ENCODE results near the gene ITGB2.
"Not testable (repeated sequence)": the region's sequence is repeated elsewhere in the genome, so short reads cannot be mapped to it uniquely, and the experiment has no call there.

Gene ITGB2

DNA sequence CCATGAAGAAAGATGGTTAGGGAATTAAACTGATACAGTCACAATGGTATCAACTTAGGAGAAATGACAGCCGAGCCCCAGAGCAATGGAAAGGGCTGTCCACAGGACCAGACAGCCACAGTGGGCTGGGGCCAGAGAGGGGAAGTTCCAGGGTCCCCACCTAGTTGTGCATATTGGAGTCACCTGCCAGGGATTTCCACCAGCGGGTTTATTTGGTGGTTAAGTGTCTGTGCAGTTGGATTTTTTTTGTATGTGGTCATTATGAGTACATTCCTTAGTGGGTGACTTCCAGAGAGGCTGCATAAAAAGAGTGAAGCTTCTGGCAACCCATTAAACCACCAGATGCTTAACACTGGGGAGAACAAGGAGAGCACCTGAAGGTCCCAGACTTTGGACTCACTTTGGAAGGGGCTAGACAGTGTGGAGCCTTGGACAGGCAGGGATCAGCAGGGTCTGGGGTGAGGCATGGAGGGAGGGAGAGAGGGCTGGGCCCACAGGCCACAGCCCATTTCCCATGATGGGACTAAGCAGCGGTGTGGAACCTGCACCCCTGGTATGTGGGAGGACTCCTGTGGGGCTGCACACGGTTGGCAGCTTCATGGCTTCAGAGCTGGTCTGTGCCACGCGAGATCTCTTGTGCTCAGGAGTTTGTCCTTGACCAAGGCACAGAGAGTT, 39.4 kb downstream of the ITGB2 start:
- TF ChIP-seq, protein P1, sequence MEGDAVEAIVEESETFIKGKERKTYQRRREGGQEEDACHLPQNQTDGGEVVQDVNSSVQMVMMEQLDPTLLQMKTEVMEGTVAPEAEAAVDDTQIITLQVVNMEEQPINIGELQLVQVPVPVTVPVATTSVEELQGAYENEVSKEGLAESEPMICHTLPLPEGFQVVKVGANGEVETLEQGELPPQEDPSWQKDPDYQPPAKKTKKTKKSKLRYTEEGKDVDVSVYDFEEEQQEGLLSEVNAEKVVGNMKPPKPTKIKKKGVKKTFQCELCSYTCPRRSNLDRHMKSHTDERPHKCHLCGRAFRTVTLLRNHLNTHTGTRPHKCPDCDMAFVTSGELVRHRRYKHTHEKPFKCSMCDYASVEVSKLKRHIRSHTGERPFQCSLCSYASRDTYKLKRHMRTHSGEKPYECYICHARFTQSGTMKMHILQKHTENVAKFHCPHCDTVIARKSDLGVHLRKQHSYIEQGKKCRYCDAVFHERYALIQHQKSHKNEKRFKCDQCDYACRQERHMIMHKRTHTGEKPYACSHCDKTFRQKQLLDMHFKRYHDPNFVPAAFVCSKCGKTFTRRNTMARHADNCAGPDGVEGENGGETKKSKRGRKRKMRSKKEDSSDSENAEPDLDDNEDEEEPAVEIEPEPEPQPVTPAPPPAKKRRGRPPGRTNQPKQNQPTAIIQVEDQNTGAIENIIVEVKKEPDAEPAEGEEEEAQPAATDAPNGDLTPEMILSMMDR (IDR thresholded peaks at IDR 0.05; ENCODE audit: low read depth, low read length), result no peak
- H3K4me3 ChIP-seq (ENCODE audit: low read depth, low read length), result no peak overlapping the region
- in situ Hi-C loops (cut with HindIII; ENCODE audit: low sequenced_read_pairs), result no loop called here
- peak; percentile 73 for DNase-seq (ENCODE audit: low read depth, low spot score)

DNA sequence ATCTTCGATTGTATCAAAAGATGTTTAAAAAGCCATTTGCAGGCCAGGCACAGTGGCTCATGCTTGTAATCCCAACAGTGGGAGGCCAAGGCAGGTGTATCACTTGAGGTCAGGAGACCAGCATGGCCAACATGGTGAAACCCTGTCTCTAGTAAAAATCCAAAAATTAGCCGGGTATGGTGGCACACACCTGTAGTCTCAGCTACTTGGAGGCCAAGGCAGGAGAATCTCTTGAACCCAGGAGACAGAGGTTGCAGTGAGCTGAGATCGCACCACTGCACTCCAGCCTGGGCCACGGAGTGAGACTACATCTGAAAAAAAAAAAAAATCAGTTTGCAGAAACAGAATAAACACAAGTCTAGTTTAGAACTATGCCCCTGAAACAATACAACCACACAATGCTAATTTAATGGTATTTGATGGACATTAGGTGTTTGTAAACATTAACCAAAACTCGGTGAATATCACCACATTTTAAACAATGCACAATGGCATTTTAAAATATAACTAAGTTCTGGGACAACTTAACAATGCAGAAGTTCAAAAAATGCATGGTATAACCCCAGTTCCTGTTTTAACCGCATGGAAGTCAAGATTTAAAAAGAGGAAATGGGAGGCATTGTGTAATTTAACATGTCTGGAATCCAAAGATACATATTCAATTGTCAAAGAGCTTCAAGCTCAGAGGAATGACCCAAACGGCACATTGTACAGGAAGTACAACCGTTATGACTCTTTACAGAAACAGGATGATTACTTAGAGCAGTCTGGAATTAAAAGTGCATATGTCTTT, 40.1 kb downstream of the ITGB2 start:
- H3K4me3 ChIP-seq (ENCODE audit: low read depth, low read length), result no peak overlapping the region
- TF ChIP-seq, protein P1 (IDR thresholded peaks at IDR 0.05; ENCODE audit: low read depth, low read length), result no peak
- in situ Hi-C loops (cut with HindIII; ENCODE audit: low sequenced_read_pairs), result no loop called here
- DNase-seq (ENCODE audit: low read depth, low spot score), result peak; percentile 58

DNA sequence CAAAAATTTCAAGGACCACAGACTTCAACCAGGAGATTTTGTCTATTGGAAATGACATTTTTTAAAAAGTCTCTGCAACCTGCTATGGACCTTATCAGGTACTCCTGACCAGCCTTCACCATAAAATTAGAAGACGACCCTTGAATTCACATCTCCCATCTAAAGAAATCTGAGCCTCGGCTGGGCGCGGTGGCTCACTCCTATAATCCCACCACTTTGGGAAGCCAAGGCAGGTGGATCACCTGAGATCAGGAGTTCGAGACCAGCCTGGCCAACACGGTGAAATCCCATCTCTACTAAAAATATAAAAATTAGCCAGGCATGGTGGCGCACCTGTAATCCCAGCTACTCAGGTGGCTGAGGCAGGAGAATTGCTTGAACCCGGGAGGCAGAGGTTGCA, 41.5 kb downstream of the ITGB2 start:
- DNase-seq (ENCODE audit: low read depth, low spot score); in situ Hi-C loops (cut with HindIII; ENCODE audit: low sequenced_read_pairs); H3K4me3 ChIP-seq (ENCODE audit: low read depth, low read length): not testable (repeated sequence)

DNA sequence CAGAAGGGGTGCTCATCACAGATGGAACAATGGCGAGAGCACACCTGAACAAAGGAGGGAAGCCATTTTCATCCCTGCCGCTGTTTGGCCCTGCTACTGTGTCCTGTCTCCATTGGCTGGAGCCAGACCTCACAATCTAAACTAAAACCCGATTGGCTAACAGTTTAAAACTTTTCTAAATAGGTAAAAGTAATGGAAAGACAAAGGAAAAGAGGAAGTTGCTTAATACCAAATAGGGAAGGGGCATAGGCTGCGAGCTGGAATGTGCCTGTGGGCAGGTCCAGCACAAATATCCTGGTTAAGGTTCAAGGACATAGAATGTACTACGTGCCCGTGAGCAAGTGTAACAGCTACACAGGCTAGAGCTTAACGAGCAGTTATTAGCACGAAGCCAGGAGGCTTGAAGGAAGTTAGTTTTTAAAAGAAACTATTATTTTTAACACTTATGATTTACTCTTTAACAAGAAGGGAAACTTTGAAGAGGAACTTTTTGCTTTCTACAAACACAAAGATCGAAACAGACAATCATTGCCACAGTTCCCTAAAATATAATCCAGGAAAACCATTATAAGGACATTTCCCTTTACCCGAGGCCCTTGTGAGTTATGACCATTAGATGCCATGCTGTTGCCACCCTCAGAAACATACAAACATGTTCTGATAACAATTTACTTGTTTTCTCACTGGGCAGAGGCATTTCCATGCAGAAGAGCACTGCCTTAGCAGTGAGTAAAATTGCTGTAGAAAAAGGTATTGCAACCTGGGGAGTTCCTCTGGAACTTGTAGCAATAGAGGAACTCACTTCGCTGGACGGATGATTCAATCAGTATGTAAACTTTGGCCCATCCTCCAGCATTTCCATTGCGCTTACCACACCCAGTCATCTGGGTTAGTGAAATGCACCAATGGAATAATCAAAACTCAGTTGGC, 42.4 kb downstream of the ITGB2 start:
- in situ Hi-C loops (cut with HindIII; ENCODE audit: low sequenced_read_pairs), result no loop called here
- no peak overlapping the region for H3K4me3 ChIP-seq (ENCODE audit: low read depth, low read length)
- DNase-seq (ENCODE audit: low read depth, low spot score), result no peak
- TF ChIP-seq, protein P1 (IDR thresholded peaks at IDR 0.05; ENCODE audit: low read depth, low read length), result no peak

DNA sequence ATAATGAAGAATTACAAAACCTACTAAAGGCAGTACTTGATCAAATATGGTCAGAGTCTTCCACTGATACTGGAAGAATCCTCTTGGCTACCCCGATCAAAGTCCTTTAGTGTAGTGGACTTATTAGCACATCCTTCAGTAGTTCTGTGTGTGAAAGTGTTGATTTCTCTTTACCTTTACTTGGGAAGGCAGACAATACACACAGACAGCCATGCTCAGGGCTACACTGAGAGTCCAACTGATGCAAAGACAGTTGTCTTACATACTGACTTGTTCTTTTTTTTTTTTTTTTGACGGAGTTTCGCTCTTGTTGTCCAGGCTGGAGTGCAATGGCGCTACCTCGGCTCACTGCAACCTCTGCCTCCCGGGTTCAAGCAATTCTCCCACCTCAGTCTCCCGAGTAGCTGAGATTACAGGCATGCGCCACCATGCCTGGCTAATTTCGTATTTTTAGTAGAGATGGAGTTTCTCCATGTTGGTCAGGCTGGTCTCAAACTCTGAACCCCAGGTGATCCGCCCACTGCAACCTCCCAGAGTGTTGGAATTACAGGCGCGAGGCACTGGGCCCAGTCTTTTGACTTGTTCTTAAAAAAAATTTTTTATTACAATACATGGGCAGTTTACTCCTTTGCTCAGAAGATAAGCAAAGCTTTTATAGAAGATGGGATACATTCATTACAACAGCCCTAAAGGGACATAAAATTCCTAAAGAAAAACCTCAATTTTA, 43.7 kb downstream of the ITGB2 start:
- TF ChIP-seq, protein P1 (IDR thresholded peaks at IDR 0.05; ENCODE audit: low read depth, low read length), result no peak
- H3K4me3 ChIP-seq (ENCODE audit: low read depth, low read length), result no peak overlapping the region
- in situ Hi-C loops (cut with HindIII; ENCODE audit: low sequenced_read_pairs), result no loop called here
- no peak for DNase-seq (ENCODE audit: low read depth, low spot score)

DNA sequence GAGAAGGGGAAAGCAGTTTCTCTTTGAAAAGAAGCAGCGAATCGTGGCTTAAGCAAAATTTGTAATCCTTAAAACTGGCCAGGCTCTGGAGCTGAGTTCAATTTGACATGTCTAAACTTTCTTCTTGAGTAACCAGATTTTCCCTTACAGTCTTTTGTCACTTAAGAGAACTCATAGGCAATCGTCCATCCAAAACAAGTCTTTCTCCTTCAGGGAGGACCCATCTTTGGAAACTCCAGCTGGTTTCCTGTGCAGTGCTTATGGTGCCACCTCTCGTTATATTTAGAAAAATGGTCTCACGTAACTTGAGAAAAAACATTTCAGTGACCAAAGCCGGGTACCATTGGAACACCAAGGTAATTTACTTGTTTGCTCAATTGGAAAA, 45.4 kb downstream of the ITGB2 start:
- TF ChIP-seq, protein P1 (IDR thresholded peaks at IDR 0.05; ENCODE audit: low read depth, low read length), result no peak
- H3K4me3 ChIP-seq (ENCODE audit: low read depth, low read length), result no peak overlapping the region
- DNase-seq (ENCODE audit: low read depth, low spot score), result peak; percentile 55
- in situ Hi-C loops (cut with HindIII; ENCODE audit: low sequenced_read_pairs), result no loop called here
